OCI-LY1 (cell line): ENCODE results near the gene KRTAP4-8.

ENCODE experiments used
- H2AFZ ChIP-seq: fragments of 200-600 bp; sonication (generic), shearing (Covaris generic); 2 replicates; pipeline ENCODE4 v1.6.0; 2014; ENCODE audit warnings: antibody characterized with exemption, mild to moderate bottlenecking, low read length
- H3F3A ChIP-seq: fragments of 200-600 bp; sonication (generic), shearing (Covaris generic); 2 replicates; pipeline ENCODE4 v1.6.0; 2014; ENCODE audit warnings: mild to moderate bottlenecking, antibody characterized with exemption, low read length, moderate library complexity; ENCODE audit not compliant: insufficient read depth
- H3K27ac ChIP-seq: fragments of 200-600 bp; sonication (generic); 2 replicates; pipeline ENCODE4 v1.5.1; 2014; ENCODE audit warnings: low read length, mixed run types, mild to moderate bottlenecking, low read depth; ENCODE audit not compliant: poor library complexity, severe bottlenecking
- H3K27me3 ChIP-seq: fragments of 200-600 bp; sonication (generic); 2 replicates; pipeline ENCODE4 v1.6.0; 2014; ENCODE audit warnings: antibody characterized with exemption, mild to moderate bottlenecking, low read length, moderate library complexity; ENCODE audit not compliant: insufficient read depth
- H3K36me3 ChIP-seq: fragments of 200-600 bp; sonication (generic); 2 replicates; pipeline ENCODE4 v1.6.1; 2014; ENCODE audit warnings: mild to moderate bottlenecking, antibody characterized with exemption, low read length, moderate library complexity, mixed read lengths; ENCODE audit not compliant: insufficient read depth
- H3K4me1 ChIP-seq: fragments of 200-600 bp; sonication (generic); 2 replicates; pipeline ENCODE4 v1.5.1; 2014; ENCODE audit warnings: mild to moderate bottlenecking, low read length, moderate library complexity; ENCODE audit not compliant: insufficient read depth, severe bottlenecking
- H3K4me2 ChIP-seq: fragments of 200-600 bp; sonication (generic), shearing (Covaris generic); 2 replicates; pipeline ENCODE4 v1.6.1; 2014; ENCODE audit warnings: low read length
- H3K4me3 ChIP-seq: fragments of 200-600 bp; sonication (generic); 2 replicates; pipeline ENCODE4 v1.5.1; 2014; ENCODE audit warnings: low read length, low read depth, mild to moderate bottlenecking, mixed read lengths; ENCODE audit not compliant: poor library complexity, severe bottlenecking
- H3K79me2 ChIP-seq: fragments of 200-600 bp; shearing (Covaris generic); 2 replicates; pipeline ENCODE4 v1.6.1; 2016; ENCODE audit warnings: mixed run types, low read length, mixed read lengths; ENCODE audit not compliant: insufficient read depth
- H3K9ac ChIP-seq: fragments of 200-600 bp; sonication (generic), shearing (Covaris generic); 2 replicates; pipeline ENCODE4 v1.6.1; 2014; ENCODE audit warnings: mild to moderate bottlenecking, low read length, mixed read lengths
- H3K9me2 ChIP-seq: fragments of 200-600 bp; sonication (generic), shearing (Covaris generic); 2 replicates; pipeline ENCODE4 v1.6.1; 2014; ENCODE audit warnings: low read depth, mild to moderate bottlenecking, low read length, mixed read lengths
- H3K9me3 ChIP-seq: fragments of 200-600 bp; shearing (Covaris generic); 2 replicates; pipeline ENCODE4 v1.6.1; 2014; ENCODE audit warnings: low read length, mixed read lengths
- H4K20me1 ChIP-seq: fragments of 200-600 bp; sonication (generic), shearing (Covaris generic); 2 replicates; pipeline ENCODE4 v1.6.0; 2016; ENCODE audit warnings: mild to moderate bottlenecking, low read length; ENCODE audit not compliant: insufficient read depth
- CTCF ChIP-seq: fragments of 200-600 bp; sonication (generic), shearing (Covaris generic); IDR thresholded peaks from 2 replicates; pipeline ENCODE4 v1.5.1; 2017; ENCODE audit warnings: mild to moderate bottlenecking, antibody characterized with exemption, low read length, moderate library complexity, mixed read lengths
- EZH2 ChIP-seq: fragments of 200-600 bp; sonication (generic), shearing (Covaris generic); IDR thresholded peaks from 2 replicates; pipeline ENCODE4 v1.8.0; 2017; ENCODE audit warnings: borderline replicate concordance, mixed run types, mild to moderate bottlenecking, antibody characterized with exemption, low read length, moderate library complexity, mixed read lengths

Gene KRTAP4-8

GRCh38 chr17:41082626-41083025, 15.3 kb downstream of the KRTAP4-8 start:
- H3K4me1 ChIP-seq = no peaks in the 10 kb centered on the region
- H3K27me3 ChIP-seq = no peaks in the 10 kb centered on the region
- H4K20me1 ChIP-seq = no peaks in the 10 kb centered on the region
- H3K79me2 ChIP-seq = no peaks in the 10 kb centered on the region
- H3F3A ChIP-seq = no peaks in the 10 kb centered on the region
- no peak overlapping the region for H2AFZ ChIP-seq
- H3K4me3 ChIP-seq = no peak overlapping the region
- no peak overlapping the region for H3K27ac ChIP-seq
- TF ChIP-seq EZH2 (no peak), CTCF (no peak)
- H3K9me2 ChIP-seq = no peaks in the 10 kb centered on the region
- H3K4me2 ChIP-seq = no peak overlapping the region
- H3K36me3 ChIP-seq = no peaks in the 10 kb centered on the region
- H3K9me3 ChIP-seq = no peaks in the 10 kb centered on the region
- H3K9ac ChIP-seq = no peak overlapping the region

GRCh38 chr17:41076788-41077187, 21.2 kb downstream of the KRTAP4-8 start:
- H4K20me1 ChIP-seq = no peaks in the 10 kb centered on the region
- no peak overlapping the region for H3K27ac ChIP-seq
- no peaks in the 10 kb centered on the region for H3F3A ChIP-seq
- H3K27me3 ChIP-seq = no peaks in the 10 kb centered on the region
- no peak overlapping the region for H3K4me3 ChIP-seq
- no peaks in the 10 kb centered on the region for H3K36me3 ChIP-seq
- no peaks in the 10 kb centered on the region for H3K9me3 ChIP-seq
- TF ChIP-seq EZH2 (no peak), CTCF (no peak)
- no peaks in the 10 kb centered on the region for H3K9me2 ChIP-seq
- no peak overlapping the region for H3K4me2 ChIP-seq
- H2AFZ ChIP-seq = no peak overlapping the region
- no peaks in the 10 kb centered on the region for H3K4me1 ChIP-seq
- no peaks in the 10 kb centered on the region for H3K79me2 ChIP-seq
- no peak overlapping the region for H3K9ac ChIP-seq

GRCh38 chr17:41073676-41074075, 24.3 kb downstream of the KRTAP4-8 start:
- Histone ChIP-seq H3K9ac (no peak overlapping the region), H3K9me3 (no peaks in the 10 kb centered on the region), H3K4me3 (no peak overlapping the region), H3F3A (no peaks in the 10 kb centered on the region), H2AFZ (no peak overlapping the region), H3K27me3 (no peaks in the 10 kb centered on the region), H3K36me3 (no peaks in the 10 kb centered on the region), H3K4me1 (no peaks in the 10 kb centered on the region), H3K79me2 (no peaks in the 10 kb centered on the region), H3K4me2 (no peak overlapping the region), H3K9me2 (no peaks in the 10 kb centered on the region), H4K20me1 (no peaks in the 10 kb centered on the region), H3K27ac (no peak overlapping the region)
- TF ChIP-seq EZH2 (no peak), CTCF (no peak)
